ENCODE data around the gene ZNF318.

GRCh38 chr6:43377710-43378229 lies 8.3 kb upstream of the ZNF318 start:
- TF ChIP-seq CTCF (IDR thresholded peaks at IDR 0.05; ENCODE audit: insufficient read depth, low read length, poor library complexity, severe bottlenecking), result no peak
- no peak for TF ChIP-seq EZH2phosphoT487 (conservative IDR thresholded peaks at IDR 0.05; ENCODE audit: low read length)
